Hypothalamus (tissue), 51 donors: ENCODE measurements around the gene ABTB2.

Source experiments
- DNase-seq, 51 donors: peaks; one replicate each; lab custom pipeline; 2025; lab: John Stamatoyannopoulos, UW

The ABTB2 gene

DNA sequence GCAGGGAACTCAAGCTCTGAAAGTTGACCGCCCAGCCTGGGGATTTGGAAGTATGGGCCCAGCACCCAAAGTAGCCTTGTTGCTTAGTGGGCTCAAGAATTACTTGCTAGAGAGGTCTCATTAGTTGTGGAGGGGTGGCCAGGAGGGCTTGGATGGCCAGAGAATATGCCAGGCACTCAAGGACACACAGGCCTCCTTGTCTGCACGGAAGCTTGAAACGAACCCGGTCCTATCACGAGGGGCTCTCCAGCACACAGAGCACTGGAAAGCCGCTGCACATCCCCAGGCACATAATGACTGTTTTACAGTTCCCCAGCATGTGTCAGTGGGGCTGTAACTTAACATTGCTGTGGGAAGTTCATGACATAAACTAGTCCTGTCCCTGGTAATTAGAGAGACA lies 196.4 kb downstream of the ABTB2 start:
- no peak for DNase-seq

DNA sequence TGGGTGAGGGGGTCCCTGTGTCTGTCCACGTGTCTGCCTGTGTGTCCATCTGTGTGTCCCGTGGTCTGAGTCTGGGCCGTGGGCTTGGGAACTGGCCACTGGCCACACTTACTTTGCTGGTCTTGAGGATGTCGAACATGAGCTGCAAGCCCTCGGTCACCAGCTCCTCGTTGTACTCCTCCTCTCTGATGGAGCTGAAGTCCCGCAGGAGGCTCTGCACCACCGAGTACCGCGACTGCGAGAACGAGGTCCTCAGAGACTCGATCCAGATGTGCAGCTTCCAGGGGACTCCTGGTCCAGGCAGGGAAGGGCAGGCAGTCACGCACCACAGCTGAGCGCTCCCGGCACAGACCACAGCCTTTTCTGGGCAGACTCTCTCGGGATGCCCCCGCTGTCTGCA lies 197.0 kb downstream of the ABTB2 start:
- DNase-seq, result no peak

DNA sequence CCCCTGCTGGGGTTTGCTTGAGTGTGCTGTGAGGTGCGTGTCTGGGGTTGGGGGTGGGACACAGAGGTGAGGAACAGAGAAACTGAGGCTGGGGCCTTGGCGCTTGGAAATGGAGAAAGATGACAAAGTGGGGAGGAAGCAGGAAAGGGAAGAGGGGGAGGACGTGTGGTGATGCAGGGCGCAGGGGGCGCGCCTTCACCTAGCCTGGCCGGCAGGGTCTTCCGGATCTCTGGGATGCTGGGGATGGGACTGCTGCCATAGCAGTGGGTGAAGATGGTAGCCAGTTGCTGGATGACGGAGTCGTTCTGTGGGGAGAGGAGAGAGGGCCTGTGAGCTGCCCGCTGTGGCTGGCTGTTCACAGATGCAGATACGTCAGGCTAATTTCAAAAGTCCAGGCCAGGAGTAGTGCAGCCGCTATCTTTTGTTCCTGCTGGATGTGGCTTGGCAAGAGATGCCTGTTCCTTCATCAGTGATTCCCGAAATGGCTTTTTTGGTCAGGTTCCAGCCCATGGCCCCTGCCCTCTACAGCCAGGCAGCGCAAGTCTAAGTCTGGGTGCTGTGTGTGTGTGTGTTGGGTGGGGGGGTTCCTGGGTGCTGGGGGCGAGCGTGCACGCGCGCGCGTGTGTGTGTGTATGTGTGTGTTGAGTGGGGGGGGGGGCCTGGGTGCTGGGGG lies 197.6 kb downstream of the ABTB2 start:
- no peak for DNase-seq

DNA sequence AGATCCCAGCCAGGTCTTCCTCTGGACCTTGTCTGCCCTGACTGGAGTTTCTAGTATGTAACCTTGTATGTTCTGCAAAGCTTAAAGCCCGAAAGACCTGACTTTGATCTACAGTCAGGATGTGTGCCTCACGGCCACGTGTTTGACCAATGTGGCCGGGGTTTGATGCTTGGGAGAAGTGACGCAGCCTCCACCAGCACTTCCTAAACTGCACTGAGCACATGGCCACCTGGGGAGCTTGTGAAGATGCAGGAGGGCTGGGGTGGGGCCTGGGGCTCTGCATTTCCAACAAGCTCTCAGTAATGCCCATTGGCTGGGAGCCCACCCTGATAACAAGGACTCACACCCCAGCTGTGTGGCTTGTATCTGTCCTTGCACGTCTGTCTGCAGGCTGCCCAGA lies 199.1 kb downstream of the ABTB2 start:
- no peak for DNase-seq

DNA sequence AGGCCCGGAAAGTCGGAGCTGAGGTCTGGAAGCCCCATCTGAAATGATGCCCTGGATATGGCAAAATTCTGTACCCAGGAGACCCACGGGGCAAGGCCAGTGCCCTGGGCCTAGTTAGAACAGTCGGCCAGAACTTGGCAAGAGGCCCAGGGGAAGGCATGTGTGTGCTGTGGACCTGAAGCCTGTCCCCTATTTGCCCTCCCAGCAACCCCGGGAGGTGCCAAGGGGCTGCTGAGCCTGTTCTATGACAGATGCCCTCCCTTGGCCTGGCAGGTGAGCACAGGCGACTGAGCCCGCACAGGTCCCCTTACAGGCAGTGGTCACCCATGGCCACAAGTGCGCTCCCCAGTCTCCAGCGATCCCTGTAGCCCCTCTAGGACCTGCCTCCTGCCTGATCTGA lies 200.6 kb downstream of the ABTB2 start:
- DNase-seq, result peak in 1 of 51 donors; percentile 18

DNA sequence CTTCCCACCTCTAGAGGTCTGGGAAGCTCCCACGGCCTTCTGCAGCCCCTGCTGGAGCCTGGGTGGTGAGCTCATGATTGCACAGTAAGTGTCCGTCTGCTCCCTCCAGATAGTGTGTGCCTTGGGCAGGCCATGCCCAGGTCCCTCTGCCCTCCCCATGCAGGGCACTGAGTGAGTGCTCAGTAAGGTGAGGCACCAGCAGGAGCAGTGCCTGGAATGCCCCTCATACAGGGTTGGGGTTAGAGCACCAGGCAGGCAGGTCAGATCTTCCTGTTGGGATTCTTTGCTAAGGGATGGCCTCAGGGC lies 202.1 kb downstream of the ABTB2 start:
- DNase-seq, result no peak

DNA sequence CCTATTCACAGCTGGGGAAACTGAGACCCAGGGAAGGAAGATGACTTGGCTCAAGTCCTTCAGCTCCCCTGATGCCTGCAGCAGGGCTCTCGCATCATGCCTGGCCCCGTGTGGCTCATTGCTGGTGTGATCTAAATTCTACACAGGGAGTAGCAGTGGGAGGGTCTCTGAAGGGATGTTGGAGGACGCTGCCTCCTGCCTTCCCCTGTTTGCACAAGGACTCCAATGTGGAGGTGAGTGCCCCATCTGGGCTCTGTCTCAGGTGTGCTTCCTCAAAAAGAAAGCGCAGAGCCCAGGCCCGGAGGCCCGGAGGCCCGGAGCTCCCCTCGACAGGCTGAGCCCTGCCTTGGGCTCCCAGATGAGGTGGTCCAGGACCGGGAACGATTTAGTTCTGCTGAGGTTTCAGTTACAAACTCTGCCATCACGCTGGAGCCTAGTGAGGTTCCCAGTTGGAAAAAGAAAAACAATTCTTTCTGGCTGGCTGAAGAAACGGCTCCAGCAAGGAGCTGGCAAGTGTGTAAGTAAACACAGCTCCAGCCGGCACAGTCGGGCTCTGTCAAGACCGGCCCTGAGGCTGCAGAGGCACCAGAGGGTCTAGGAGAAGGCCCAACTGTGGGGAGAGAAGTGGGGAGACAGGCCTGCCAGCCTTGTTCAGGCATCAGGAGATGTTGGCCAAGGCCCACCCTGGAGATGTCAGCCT lies 202.6 kb downstream of the ABTB2 start:
- DNase-seq, result peak in 11 of 51 donors; percentile 8 to 52 (median 26)

DNA sequence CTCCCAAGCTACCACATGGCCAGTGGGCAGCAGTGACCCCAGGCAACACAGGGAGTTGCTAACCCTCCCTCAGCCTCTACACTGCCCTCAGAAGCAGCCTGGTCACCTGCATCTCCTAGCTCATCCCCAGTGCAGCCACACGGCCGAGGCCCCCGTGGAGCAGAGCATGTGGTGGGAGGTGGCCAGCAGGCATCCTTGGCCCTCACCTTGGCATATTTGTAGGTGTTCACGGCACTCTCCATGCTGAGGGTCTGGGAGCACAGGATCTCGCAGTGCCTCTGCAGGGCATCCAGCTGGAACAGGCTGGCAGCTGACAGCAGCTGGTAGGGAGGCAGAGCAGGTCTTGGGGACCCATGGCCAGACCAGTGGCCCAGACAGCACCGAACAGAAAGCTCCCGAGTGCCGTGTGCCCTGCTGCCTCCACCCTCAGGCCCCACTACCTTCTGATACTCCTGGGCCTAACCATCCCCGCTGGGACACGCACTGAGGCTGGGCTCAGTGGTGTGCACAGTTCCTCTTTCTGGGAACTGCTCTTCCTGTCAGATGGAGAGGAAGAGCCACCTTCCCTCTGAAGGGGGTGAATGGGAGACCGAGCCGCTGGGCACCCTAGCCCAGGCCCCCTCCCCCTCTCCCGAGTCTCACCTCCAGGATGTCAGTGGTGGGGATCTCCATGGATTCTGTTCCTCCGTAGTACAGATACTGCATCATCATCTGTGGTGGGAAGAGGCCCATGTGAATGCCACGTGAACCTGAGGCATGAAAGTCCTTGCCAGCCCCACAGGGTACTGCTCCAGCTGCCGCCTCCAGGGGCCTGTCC lies 203.5 kb downstream of the ABTB2 start:
- peak in 1 of 51 donors; percentile 10 for DNase-seq

DNA sequence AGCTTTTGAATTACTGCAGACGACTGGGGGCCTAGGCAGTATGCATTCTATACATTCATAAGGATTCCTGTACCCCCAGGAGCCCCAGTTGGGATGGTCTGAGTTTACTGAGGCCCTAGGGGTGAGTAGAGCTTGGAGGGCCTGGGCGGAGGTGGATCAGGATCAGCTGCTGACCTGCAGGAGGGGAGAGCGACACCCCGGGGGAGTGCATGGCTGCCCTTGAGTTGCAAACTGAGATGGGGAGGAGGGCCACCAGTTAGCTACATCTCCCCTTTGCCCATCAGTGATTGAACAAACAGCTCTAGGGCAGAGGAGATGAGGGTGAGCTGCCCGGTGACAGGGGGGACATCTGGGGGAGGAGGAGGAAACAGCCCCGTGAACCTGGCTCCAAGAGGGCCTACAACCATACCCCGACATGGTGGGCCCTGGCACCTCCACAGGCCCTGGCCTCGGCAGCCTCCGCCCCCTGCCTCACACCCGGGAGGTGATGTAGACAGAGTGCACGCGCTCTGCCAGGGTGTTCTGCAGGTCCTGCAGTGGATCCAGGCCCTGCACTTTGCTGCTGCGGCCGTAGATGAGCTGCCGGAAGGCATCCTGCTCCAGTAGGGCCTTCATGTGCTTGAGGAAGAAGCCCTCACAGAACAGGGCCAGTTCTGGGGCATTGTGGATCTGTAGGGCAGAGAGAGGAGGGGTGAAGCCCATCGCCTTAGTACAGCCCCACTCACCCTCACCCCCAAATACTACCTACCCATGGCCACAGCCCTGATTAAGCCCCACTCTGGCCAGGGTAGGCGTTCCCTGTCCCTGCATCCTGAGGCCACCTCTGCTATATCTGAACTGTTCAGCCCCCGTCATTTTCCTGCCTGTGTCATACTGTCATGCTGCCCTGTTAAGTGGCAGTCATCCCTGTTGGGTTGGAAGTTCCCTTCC lies 205.6 kb downstream of the ABTB2 start:
- DNase-seq, result no peak

DNA sequence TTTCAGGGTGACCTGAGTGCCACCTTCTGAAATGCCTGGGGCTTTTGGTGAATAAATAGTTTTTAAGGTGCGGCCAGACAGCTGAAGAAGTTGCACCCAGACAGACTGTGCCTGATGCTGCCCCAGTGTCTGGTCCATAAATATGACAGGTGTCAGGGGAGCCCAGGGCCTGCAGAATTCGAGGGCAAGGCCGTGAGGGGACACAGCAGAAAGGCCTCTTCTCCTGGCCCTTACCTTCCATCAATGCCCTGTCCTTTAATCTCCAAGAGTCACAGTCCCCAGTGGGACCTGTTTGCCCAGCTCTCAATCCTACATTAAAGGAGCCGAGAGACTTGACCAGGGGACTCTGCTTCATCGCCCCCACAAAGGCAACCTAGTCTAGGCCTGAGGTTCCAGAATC lies 206.6 kb downstream of the ABTB2 start:
- no peak for DNase-seq

DNA sequence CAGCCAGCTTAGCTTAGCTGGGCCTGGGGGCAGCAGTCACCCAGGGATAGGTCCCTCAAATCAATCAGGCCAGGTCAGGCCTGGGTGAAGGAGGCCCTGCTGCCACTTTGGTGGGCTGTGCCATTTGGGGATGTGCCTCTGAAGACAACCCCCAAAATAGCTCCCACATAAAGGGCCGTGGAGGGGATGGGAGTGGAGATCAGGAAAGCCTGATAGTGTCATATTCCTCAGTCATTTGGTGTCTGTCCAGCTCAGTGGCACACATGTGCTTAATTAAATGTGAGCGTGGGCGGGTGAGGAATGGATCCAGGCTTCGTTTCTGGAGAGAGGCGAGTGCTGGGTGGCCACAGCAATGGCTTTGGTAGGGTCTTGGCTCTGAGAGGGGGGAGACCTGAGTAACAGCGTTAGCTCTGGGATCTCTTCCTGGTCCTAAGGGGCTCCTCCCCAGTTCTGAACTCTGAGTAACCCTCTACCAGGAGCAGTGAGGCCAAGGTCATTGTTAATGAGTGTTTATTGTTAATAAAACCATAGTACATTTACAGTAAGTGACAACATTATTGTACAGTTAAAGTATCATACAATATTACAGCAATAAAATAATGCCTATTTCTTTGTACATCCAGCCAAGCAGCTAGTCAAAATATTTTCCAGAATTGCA lies 207.2 kb downstream of the ABTB2 start:
- DNase-seq, result no peak

DNA sequence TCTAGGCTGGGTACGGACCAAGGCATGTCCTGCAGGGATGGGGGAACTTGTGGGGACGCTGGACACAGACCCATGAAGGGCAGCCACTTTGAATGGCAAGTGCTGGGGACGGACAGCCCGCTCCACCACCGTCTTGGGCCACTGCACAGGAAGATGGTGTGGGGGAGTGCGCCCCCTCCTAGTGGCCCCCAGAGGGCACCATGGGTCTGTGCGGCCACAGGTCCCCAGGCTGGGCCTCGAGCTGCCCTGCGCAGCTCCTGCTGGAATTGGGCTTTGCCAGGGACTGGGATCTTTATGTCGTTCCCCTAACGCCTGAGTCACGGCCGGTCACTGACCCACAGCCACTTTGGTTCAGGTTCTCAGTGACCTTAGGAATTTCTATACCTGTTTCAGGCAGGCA lies 208.0 kb downstream of the ABTB2 start:
- DNase-seq, result no peak

DNA sequence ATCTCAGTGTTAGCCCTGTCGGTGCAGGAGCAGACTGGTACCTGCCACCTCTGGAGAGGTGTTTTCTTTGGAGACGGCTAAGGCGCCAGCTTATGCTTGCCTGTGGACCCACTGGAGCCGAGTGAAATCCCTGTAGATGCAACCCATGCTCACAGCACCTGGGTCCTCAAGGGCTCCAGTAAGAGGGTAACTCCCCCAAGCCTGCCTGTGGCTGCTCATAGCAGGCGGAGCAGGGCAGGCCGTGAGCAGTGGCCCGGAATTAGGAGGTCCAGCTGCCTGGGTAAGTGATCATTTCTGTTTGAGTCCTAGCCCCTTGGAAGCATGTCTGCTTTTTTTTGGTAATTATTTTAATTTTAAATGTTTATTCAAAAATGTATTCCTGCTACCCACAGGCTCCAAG lies 208.5 kb downstream of the ABTB2 start:
- no peak for DNase-seq

DNA sequence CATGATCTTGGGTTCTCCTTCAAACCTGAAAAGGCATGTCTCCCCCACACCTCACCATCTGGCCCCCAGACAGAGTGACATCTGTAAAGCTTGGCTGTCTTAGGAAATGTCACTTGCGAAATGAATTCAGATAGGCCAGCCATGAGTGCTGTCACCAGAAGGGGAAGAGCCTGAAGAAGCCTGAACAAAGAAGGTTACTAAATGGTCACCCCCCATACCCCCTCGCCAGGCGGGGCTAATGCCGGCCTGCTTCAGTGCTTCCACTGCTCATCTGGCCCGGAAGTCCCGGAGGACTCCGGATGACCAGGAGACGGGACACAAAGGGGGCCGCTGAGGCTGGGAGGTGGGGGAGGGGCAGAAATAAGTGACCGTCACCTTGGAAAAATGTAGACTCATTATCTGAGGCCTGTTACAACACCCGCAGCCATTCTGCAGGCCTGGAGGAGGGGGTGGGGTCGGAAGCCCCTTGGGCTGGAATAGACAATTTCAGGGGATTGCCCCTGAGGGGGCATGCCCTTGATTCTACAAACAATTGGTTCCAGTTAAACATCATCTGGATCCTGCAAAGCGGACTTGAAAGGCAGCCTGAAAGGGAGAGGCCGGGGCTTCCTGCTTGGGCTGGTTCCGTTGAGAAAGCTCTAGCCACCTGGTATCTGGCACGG lies 209.2 kb downstream of the ABTB2 start:
- DNase-seq, result no peak

DNA sequence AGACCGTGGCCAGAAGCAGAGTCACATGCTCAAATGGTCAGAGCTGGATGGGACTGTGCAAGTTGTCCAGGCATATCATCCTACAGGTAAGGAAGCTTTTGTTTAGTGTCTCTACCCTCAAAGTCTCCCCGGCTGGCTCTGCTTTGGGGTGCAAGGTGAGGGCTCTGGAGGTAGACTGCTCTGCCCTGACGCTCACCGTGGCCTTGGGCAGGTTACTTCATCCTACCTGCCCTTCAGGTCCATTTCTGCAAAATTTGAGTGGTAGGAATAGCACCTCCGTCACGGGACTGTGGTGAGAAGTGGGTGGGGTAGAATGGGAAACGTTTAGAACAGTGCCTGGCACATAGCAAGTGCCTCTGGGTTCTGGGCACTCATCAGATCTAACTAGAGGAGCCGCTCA lies 210.2 kb downstream of the ABTB2 start:
- no peak for DNase-seq

DNA sequence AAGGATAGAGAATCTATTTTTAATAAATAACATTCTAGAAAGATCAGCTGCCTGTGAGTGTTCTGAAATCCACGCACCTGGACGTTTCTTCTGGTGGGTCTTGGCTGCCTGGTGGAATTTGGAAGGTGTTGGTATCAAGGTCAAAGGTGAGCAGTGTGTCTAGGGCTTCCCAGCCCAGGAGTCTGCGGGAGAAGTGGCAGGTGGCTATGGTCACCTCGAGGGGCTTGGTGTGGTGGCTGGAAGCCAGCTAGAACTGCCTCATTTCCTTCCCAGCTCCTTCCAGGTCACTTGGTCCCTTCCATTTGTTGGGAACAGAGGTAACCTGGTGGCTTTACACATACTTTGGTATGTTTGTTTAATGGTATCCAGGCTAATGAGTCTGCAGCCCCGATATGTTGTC lies 210.9 kb downstream of the ABTB2 start:
- no peak for DNase-seq

DNA sequence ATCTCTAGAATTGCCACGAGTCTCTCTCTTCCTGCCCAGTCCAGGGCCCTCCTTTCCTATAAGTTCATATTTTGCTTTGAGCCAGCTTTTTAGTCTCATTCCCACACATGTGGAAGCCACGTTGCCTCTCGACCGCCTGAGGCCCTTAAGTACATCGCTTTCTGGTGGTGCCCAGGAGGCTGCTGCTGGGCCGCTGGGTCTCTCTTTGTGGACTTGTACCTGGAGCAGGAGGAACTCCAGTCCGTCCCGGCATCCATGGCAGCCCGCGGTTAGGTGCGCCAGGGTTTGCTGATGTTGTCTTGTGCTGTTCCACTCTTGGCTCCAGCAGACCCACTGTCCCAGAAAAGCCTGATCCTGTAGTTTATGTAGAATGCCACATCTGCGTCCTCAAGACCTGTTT lies 211.4 kb downstream of the ABTB2 start:
- no peak for DNase-seq

DNA sequence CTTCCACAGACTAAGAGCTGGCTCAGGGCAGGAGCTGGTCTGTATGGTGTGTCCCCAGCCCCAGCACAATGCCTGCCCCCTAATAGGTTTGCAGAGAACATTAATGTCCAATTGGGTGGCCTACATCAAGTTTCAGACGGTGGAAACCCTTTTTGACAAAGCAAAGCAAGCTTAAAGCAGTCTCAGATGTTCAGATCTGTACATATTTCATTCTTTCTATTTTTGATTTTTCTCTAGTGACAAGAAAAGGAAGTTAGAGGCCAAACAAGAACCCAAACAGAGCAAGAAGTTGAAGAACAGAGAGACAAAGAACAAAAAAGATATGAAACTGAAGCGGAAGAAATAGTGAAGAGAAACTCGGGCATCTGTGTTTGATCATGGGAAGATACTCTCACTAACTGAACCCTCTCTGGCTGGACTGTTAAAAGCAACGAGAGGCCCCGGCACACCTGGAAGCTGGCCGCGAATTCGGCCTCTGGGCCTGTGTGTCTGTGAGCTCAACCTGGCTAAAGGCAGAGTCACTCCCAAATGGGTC lies 211.9 kb downstream of the ABTB2 start:
- no peak for DNase-seq

DNA sequence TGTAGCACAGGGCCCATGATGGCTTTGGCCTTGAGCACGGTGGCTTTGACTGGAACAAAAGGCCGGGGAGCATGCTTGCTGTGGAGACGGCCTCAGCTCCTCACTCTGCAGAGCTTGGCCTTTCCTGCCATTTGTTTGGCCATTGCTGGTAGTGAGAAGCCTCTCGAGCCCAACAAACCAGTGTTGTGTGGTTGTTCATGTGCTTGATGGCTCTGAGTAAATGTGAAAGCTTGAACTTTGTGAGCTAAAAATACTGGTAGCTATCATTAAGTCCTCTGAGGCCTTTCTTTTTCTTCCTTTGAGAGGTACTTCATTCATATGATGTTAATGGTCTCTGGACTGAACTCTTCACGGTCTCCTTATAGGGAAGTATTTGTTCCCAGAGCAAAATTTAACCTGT lies 212.7 kb downstream of the ABTB2 start:
- no peak for DNase-seq

DNA sequence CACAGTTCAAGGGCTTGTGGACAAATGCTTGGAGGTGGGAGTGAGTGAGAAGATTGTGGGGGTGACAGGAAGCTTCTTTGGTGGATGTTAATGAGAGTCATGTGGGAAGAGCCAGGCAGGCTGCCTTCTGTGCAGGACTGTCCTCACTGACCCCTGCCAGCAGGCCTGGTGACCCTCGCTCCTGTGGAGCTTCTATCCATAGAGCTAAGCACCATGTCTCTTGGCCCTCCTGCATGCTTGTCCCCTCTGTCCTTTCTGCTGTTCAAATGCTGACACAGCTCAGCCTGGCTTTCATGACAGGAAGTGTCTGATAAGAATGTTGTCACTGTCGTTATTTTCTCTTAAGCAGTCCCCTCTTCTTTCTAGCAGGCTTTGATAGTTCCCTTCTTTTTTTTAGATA lies 214.8 kb downstream of the ABTB2 start:
- DNase-seq, result no peak
